ENCODE results near the gene TRIP12.

The TRIP12 gene

DNA sequence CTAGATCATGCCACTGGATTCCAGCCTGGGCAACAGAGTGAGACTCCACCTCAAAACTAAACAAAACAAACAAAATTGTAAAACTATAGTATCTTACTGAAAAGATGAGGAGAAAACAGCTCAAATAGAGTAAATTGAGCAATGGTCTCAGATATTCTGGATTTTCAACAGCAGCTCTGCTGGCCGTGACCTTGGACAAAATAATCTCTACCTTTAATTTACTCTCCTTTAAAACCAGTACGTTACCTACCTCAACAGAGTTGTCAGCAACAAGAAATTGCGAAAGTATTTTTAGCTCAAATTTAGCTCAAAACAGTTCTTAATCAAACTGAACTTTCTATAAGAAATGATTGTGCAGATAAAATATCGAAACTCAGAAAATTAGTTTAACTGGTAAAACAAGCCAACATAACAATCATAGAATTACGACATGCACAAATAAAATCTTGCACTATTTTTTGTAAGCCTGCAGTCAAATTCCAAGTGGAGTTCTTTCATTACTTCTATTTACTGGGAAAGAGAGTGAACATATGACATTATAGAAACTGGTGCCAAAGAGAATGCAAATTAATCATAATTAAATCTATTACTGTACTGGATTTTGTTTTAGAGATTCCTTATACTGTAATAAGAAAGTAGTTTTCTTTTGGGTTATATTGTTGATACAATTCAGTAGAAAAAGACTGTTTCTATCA is 40.8 kb downstream of the TRIP12 start:
- ChIA-PET POLR2A (ENCODE audit: low non-redundant PET) (no interaction called here), CTCF (interaction anchor here (0.6 kb wide), 1 partner anchor 1302 kb away, joined by 4 read pairs; no protein-coding TSS in a partner anchor)
- DNase-seq (ENCODE audit: low spot score), result no peak
- H3K27ac ChIP-seq, result no peak overlapping the region
- TF ChIP-seq, protein P1, sequence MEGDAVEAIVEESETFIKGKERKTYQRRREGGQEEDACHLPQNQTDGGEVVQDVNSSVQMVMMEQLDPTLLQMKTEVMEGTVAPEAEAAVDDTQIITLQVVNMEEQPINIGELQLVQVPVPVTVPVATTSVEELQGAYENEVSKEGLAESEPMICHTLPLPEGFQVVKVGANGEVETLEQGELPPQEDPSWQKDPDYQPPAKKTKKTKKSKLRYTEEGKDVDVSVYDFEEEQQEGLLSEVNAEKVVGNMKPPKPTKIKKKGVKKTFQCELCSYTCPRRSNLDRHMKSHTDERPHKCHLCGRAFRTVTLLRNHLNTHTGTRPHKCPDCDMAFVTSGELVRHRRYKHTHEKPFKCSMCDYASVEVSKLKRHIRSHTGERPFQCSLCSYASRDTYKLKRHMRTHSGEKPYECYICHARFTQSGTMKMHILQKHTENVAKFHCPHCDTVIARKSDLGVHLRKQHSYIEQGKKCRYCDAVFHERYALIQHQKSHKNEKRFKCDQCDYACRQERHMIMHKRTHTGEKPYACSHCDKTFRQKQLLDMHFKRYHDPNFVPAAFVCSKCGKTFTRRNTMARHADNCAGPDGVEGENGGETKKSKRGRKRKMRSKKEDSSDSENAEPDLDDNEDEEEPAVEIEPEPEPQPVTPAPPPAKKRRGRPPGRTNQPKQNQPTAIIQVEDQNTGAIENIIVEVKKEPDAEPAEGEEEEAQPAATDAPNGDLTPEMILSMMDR (conservative IDR thresholded peaks at IDR 0.05; ENCODE audit: low read depth), result no peak

DNA sequence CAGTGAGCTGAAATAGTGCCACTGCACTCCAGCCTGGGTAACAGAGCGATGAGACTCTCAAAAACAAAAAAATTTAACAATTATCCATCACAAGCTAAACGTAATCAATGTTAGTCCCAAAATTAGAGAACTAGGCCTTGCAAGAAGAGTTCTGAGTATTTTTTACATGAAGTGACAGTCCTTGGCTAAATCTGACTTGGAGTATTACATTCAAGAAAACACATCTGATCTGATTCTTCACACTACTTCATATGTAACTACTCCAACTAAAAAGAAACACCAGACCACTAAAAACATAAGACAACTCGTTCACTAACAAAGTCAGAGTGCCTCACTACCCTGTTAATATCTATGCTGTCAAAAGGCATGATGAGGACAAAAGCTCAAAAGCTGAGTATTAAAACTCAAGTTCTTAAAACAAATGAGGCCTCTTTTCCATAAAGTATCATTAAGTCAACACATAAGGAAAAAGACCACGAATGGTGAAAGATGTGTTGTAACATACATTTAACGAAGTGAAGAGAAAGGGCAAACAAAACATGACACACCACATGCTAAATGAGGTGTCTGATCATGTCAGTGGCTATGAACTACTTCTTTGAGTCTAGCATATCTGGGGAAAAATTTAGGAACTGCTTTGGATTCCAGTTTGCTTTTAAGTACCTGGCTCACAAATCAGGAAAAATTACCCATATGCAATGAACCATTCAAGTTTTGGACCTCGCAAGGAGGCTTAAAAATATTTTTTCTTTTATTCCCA is 42.4 kb downstream of the TRIP12 start:
- CTCF ChIA-PET, result no interaction called here
- no peak overlapping the region for H3K27ac ChIP-seq
- TF ChIP-seq, protein P1 (conservative IDR thresholded peaks at IDR 0.05; ENCODE audit: low read depth), result no peak
- POLR2A ChIA-PET (ENCODE audit: low non-redundant PET), result no interaction called here
- no peak for DNase-seq (ENCODE audit: low spot score)

DNA sequence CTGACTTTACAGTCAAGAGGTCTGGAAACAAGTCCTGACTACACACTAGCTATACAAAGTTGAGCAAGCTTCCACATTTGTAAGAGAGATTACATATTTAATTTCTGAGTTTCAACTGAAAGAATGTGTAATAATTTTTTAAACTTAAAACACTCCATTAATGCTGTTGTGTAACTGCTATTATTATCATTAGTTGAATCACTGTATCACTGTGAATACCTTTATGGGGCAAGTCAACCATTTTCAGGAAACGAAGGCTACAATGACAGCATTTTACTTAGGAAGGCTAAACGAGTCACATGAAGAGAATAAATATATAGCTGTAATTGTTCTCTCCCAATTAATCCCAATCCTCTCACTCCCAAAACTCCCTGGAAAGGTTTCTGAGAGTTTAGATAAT is 46.3 kb downstream of the TRIP12 start:
- H3K27ac ChIP-seq, result no peak overlapping the region
- ChIA-PET POLR2A (ENCODE audit: low non-redundant PET) (no interaction called here), CTCF (no interaction called here)
- DNase-seq (ENCODE audit: low spot score), result no peak
- TF ChIP-seq, protein P1 (conservative IDR thresholded peaks at IDR 0.05; ENCODE audit: low read depth), result no peak

DNA sequence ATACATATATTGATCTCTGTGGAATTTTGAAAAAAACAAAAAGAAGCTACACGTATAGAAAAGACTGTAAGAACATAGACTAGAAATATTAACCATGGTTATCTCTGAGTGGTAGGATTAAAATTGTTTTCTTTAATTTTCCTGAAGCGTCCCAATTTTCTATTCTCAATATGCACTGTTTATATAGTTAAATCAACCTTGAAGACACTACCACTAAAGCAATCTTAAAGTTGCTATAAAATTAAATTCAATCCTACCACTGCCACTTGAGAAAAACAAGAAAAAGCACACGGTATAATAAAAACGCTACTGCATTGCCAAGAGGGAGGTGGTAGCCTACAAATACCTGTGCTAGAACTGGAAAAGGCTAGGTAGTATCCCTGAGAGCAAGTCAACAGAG is 47.2 kb downstream of the TRIP12 start:
- ChIA-PET CTCF (no interaction called here), POLR2A (ENCODE audit: low non-redundant PET) (interaction anchor here (0.5 kb wide), 1 partner anchor 64 kb away, joined by 4 read pairs; no protein-coding TSS in a partner anchor)
- DNase-seq (ENCODE audit: low spot score), result no peak
- TF ChIP-seq, protein P1 (conservative IDR thresholded peaks at IDR 0.05; ENCODE audit: low read depth), result no peak
- H3K27ac ChIP-seq, result no peak overlapping the region

DNA sequence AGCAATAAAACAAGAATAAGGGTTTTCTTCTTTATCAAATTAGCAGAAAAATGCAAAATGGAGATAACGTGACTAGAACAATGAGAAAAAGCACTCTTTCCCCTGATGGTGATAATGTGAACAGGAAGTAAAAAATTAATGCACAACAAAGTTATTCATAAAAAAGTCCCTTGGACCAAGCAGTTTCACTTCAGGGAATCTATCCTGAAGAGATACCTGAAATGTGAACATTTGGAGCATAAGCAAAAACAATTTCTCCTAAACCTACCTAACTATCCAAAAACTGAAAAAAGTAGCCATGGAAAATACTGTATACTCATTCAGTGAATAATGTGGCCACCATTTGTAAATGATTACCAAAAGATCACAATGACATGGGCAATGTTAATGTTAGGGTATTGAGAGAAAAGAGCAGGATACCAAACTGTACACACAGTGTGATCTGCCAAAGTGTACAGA is 48.7 kb downstream of the TRIP12 start:
- TF ChIP-seq, protein P1 (conservative IDR thresholded peaks at IDR 0.05; ENCODE audit: low read depth), result no peak
- POLR2A ChIA-PET (ENCODE audit: low non-redundant PET), result no interaction called here

DNA sequence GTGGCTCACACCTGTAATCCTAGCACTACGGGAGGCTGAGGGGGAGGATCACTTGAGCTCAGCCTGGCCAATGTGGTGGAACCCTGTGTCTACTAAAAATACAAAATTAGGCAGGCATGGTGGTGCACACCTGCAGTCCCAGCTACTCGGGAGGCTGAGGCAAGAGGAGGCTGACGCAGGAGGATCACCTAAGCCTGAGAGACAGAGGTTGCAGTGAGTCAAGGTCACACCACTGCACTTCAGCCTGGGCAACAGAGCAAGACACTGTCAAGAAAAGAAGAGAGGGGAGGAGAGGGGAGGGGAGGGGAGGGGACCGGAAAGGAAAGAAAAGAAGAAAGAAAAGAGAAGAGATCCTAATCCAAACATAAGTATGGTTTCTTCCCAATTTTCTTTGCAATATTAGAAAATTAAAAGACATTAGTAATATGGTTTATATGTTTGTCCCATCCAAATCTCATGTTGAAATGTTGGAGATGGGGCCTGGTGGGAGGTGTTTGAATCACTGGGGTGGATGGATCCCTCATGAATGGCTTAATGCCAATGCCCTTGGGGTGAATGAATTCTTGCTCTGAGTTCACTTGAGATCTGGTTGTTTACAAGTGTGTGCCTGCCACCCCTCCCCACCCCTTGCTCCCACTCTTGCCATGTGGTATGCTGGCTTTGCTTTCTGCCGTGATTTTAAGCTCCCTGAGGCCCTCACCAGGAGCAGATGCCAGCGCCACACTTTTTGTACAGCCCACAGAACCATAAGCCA is 50.7 kb downstream of the TRIP12 start:
- POLR2A ChIA-PET (ENCODE audit: low non-redundant PET), result no interaction called here
- TF ChIP-seq, protein P1 (conservative IDR thresholded peaks at IDR 0.05; ENCODE audit: low read depth), result no peak
- DNase-seq (ENCODE audit: low spot score), result no peak
- H3K27ac ChIP-seq, result no peak overlapping the region
- CTCF ChIA-PET, result interaction anchor here (0.6 kb wide), 1 partner anchor 39 kb away, joined by 3 read pairs; no protein-coding TSS in a partner anchor

More for the DNA sequence above, 48.7 kb downstream of the TRIP12 start:
- CTCF ChIA-PET, result no interaction called here
- DNase-seq (ENCODE audit: low spot score), result no peak
- H3K27ac ChIP-seq, result no peak overlapping the region

Data from RWPE1 (cell line).